GM23338 (cell line): ENCODE measurements around the gene ECHDC1. TPM values are rescaled to one million over a fixed set of nuclear protein-coding genes. Genes with fewer than 3 reads are reported as not detected.

ENCODE experiments used
- ATAC-seq: fragments of 200-7000 bp; cut with Tn5 transposase; 3 replicates; pipeline ENCODE4 v1.9.1; 2020
- DNase-seq: peaks from one replicate; pipeline ENCODE4 v3.0.0-alpha.2; 2015; ENCODE audit warnings: low spot score
- H2AFZ ChIP-seq: fragments of 200-600 bp; sonication (generic); 2 replicates; pipeline ENCODE4 v1.8.0; 2016; ENCODE audit warnings: antibody characterized with exemption, mild to moderate bottlenecking, moderate library complexity
- H3F3A ChIP-seq: fragments of 200-600 bp; sonication (generic); replicated peaks from 2 replicates; pipeline ENCODE4 v1.8.0; 2017; ENCODE audit warnings: antibody characterized with exemption, mixed run types, low read depth
- H3K27ac ChIP-seq: fragments of 200-600 bp; sonication (generic); 2 replicates; pipeline ENCODE4 v1.6.1; 2016; ENCODE audit warnings: low read depth
- H3K27me3 ChIP-seq: fragments of 200-600 bp; sonication (generic); 2 replicates; pipeline ENCODE4 v1.8.0; 2016; ENCODE audit warnings: mild to moderate bottlenecking, mixed run types, moderate library complexity; ENCODE audit not compliant: insufficient read depth
- H3K36me3 ChIP-seq: fragments of 200-600 bp; sonication (generic); 2 replicates; pipeline ENCODE4 v1.8.0; 2016; ENCODE audit warnings: mild to moderate bottlenecking; ENCODE audit not compliant: insufficient read depth
- H3K4me1 ChIP-seq: fragments of 200-600 bp; sonication (generic); 2 replicates; pipeline ENCODE4 v1.8.0; 2016; ENCODE audit warnings: mild to moderate bottlenecking, moderate library complexity; ENCODE audit not compliant: insufficient read depth
- H3K4me2 ChIP-seq: fragments of 200-600 bp; sonication (generic); 2 replicates; pipeline ENCODE4 v1.7.1; 2017; ENCODE audit warnings: mixed run types
- H3K4me3 ChIP-seq: fragments of 200-600 bp; sonication (generic); 2 replicates; pipeline ENCODE4 v1.6.1; 2016; ENCODE audit warnings: mixed run types
- H3K79me2 ChIP-seq: fragments of 200-600 bp; sonication (generic); replicated peaks from 2 replicates; pipeline ENCODE4 v1.8.0; 2017; ENCODE audit warnings: mild to moderate bottlenecking; ENCODE audit not compliant: insufficient read depth
- H3K9me2 ChIP-seq: fragments of 200-600 bp; sonication (generic); 2 replicates; pipeline ENCODE4 v1.8.0; 2017; ENCODE audit not compliant: insufficient read depth
- H4K20me1 ChIP-seq: fragments of 200-600 bp; sonication (generic); replicated peaks from 2 replicates; pipeline ENCODE4 v1.8.0; 2017; ENCODE audit warnings: mild to moderate bottlenecking; ENCODE audit not compliant: insufficient read depth
- H3K27ac Mint-ChIP-seq: 2 replicates; pipeline ENCODE4 v1.8.0; 2020; ENCODE audit warnings: inconsistent platforms, mild to moderate bottlenecking, moderate library complexity, mixed read lengths
- H3K27me3 Mint-ChIP-seq: 3 replicates; pipeline ENCODE4 v1.8.0; 2022; ENCODE audit warnings: low read depth, mild to moderate bottlenecking, moderate library complexity, mixed read lengths, inconsistent platforms; ENCODE audit not compliant: insufficient read depth, poor library complexity
- H3K36me3 Mint-ChIP-seq: 3 replicates; pipeline ENCODE4 v1.8.0; 2021; ENCODE audit warnings: low read depth, mild to moderate bottlenecking, inconsistent platforms, moderate library complexity, mixed read lengths
- H3K4me1 Mint-ChIP-seq: 3 replicates; pipeline ENCODE4 v1.8.0; 2020; ENCODE audit warnings: mild to moderate bottlenecking, inconsistent platforms, mixed read lengths
- H3K4me3 Mint-ChIP-seq: 3 replicates; pipeline ENCODE4 v1.8.0; 2021; ENCODE audit warnings: moderate library complexity, mild to moderate bottlenecking, inconsistent platforms, mixed read lengths
- H3K9me3 Mint-ChIP-seq: 3 replicates; pipeline ENCODE4 v1.8.0; 2020; ENCODE audit warnings: moderate library complexity, mild to moderate bottlenecking, inconsistent platforms, mixed read lengths
- EZH2 ChIP-seq: fragments of 200-600 bp; sonication (generic); IDR thresholded peaks from one replicate; pipeline ENCODE4 v1.8.0; 2017; ENCODE audit warnings: antibody characterized with exemption, mild to moderate bottlenecking, low read depth; ENCODE audit not compliant: unreplicated experiment
- EZH2phosphoT487 ChIP-seq: fragments of 200-600 bp; sonication (generic); IDR thresholded peaks from one replicate; pipeline ENCODE4 v1.8.1; 2018; ENCODE audit warnings: antibody characterized with exemption; ENCODE audit not compliant: unreplicated experiment
- NANOG ChIP-seq: IDR thresholded peaks from 2 replicates; pipeline ENCODE4 v1.6.1; 2016; ENCODE audit warnings: antibody characterized with exemption, borderline replicate concordance
- POLR2AphosphoS5 ChIP-seq: IDR thresholded peaks from 2 replicates; pipeline ENCODE4 v1.6.1; 2016; ENCODE audit warnings: antibody characterized with exemption, low read depth
- STAT1 ChIP-seq: IDR thresholded peaks from one replicate; pipeline ENCODE4 v1.6.1; 2016; ENCODE audit warnings: antibody characterized with exemption; ENCODE audit not compliant: unreplicated experiment
- ZNF114 ChIP-seq: fragments of 250-450 bp; sonication (Bioruptor Pico); IDR thresholded peaks from 2 replicates; pipeline ENCODE4 v1.5.0; 2020; ENCODE audit warnings: mild to moderate bottlenecking, moderate library complexity
- polyA plus RNA-seq: library from polyadenylated mRNA; unstranded; fragments of >200 nt; fragmentation: Nextera tagmentation; extraction: Ambion mirVana; gene quantifications from 2 replicates; pipeline ENCODE4 v1.2.1, GENCODE V29; 2016
- total RNA-seq: library from RNA; depleted of rRNA; stranded (reverse); fragments of >200 nt; shearing (Covaris generic); gene quantifications from 2 replicates; pipeline ENCODE4 v1.2.3, GENCODE V29; 2014
- TF ChIP-seq, protein P1 (sequence below): fragments of 250-450 bp; sonication (Bioruptor Pico); IDR thresholded peaks from 2 replicates; pipeline ENCODE4 v1.5.0; 2020; ENCODE audit warnings: mild to moderate bottlenecking, moderate library complexity
- TF ChIP-seq, protein P2 (sequence below), 2 experiments: fragments of 200-600 bp in 1 of 2; sonication (generic) in 1 of 2; conservative IDR thresholded peaks; 2 replicates each; pipeline versions ENCODE4 v1.5.1 to v1.6.1; 2016 to 2017; ENCODE audit warnings: antibody characterized with exemption in 2 of 2, low read depth in 2 of 2, mild to moderate bottlenecking in 2 of 2, moderate library complexity in 1 of 2
- TF ChIP-seq, protein P3 (sequence below): IDR thresholded peaks from 2 replicates; pipeline ENCODE4 v1.6.1; 2016; ENCODE audit warnings: antibody characterized with exemption

The ECHDC1 gene
- total and polyA plus RNA-seq, 2 experiments from 2014 or later, result 65.8 to 98.4 TPM

DNA sequence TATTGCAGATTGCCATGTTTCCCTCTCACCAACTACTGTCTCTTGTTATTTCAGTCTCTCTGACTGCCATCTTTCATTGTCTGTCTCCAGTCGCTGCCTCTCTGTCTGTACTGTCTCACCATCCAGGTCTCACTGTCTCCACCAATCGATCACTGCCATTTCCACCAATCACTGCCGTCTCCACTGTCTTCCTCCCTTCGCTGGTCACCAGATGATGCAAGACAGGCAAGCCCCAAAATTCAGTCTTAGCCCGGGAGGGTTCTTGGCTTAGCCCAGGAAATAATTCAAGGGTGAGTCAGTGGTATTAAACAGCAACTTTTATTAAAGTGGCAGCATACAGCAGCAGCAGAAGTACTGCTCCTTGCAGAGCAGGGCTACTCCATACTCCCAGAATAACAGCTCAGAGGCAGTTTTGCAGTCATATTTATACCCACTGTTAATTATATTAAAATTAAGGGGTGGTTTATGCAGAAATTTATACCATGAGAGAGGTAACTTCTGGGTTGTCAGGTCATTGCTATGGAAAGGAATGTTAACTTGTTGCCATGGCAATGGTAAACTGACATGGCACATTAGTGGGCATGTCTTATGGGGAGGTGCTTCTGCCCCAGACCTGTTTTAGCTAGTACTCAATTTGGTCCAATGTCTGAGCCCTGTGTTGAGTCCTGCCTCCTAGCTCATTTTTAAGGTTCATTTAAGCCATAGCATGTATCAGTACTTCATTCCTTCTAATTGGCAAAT is 23.0 kb upstream of the ECHDC1 start:
- peak overlapping the region; percentile 56 for H2AFZ ChIP-seq
- Mint-ChIP-seq H3K27ac (peak overlapping the region; percentile 75), H3K36me3 (peaks cover 8% of the 10 kb centered on the region; the same call in 1 of the 3 replicates), H3K4me1 (peaks cover 4% of the 10 kb centered on the region; the same call in 1 of the 3 replicates), H3K9me3 (peaks cover 3% of the 10 kb centered on the region; the same call in 2 of the 3 replicates), H3K27me3 (peaks cover 2% of the 10 kb centered on the region), H3K4me3 (no peak overlapping the region)
- H3K9me2 ChIP-seq, result peaks cover 8% of the 10 kb centered on the region; the same call in 1 of the 2 replicates
- DNase-seq (peak; percentile 47), ATAC-seq (peak; percentile 59)
- no peaks in the 10 kb centered on the region for H4K20me1 ChIP-seq
- H3K79me2 ChIP-seq, result no peaks in the 10 kb centered on the region
- H3K27me3 ChIP-seq, result no peaks in the 10 kb centered on the region
- peak overlapping the region; percentile 8; the same call in 1 of the 2 replicates for H3K27ac ChIP-seq
- TF ChIP-seq NANOG, result no peak
- TF ChIP-seq EZH2phosphoT487, result no peak
- H3F3A ChIP-seq, result no peaks in the 10 kb centered on the region
- H3K4me3 ChIP-seq, result no peak overlapping the region
- no peaks in the 10 kb centered on the region for H3K36me3 ChIP-seq
- 0 out of 2 replicates have a peak, but pooled peaks cover 3% of the 10 kb centered on the region for H3K4me1 ChIP-seq
- H3K4me2 ChIP-seq, result no peak overlapping the region

DNA sequence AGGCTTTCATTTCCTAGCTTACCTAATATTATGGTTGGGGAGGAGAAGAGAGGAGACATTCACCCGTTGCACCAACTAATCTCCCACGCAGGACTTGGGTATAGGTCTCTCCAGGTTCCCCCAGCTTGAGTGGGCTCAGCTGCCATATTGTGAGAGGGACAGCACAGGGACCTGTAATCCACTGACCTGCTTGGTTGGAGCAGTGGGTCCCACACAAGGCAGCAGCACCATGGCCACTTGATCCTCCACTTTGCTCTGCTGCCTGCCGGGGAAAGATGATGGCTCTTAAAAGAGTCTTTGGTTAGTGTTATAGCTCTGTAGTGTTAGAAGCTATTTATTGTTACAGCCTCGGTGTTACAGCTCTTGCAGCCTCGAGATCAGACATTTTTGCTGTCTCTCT is 22.5 kb upstream of the ECHDC1 start:
- Histone ChIP-seq H3F3A (no peaks in the 10 kb centered on the region), H3K9me2 (peaks cover 8% of the 10 kb centered on the region; the same call in 1 of the 2 replicates), H3K36me3 (no peaks in the 10 kb centered on the region), H3K4me1 (0 out of 2 replicates have a peak, but pooled peaks cover 3% of the 10 kb centered on the region), H3K27ac (peak overlapping the region; percentile 8; the same call in 1 of the 2 replicates), H3K4me3 (no peak overlapping the region), H3K27me3 (no peaks in the 10 kb centered on the region), H3K79me2 (no peaks in the 10 kb centered on the region), H4K20me1 (no peaks in the 10 kb centered on the region), H3K4me2 (no peak overlapping the region), H2AFZ (peak overlapping the region; percentile 56)
- no peak for TF ChIP-seq NANOG
- TF ChIP-seq POLR2AphosphoS5, result no peak
- TF ChIP-seq, protein P1, sequence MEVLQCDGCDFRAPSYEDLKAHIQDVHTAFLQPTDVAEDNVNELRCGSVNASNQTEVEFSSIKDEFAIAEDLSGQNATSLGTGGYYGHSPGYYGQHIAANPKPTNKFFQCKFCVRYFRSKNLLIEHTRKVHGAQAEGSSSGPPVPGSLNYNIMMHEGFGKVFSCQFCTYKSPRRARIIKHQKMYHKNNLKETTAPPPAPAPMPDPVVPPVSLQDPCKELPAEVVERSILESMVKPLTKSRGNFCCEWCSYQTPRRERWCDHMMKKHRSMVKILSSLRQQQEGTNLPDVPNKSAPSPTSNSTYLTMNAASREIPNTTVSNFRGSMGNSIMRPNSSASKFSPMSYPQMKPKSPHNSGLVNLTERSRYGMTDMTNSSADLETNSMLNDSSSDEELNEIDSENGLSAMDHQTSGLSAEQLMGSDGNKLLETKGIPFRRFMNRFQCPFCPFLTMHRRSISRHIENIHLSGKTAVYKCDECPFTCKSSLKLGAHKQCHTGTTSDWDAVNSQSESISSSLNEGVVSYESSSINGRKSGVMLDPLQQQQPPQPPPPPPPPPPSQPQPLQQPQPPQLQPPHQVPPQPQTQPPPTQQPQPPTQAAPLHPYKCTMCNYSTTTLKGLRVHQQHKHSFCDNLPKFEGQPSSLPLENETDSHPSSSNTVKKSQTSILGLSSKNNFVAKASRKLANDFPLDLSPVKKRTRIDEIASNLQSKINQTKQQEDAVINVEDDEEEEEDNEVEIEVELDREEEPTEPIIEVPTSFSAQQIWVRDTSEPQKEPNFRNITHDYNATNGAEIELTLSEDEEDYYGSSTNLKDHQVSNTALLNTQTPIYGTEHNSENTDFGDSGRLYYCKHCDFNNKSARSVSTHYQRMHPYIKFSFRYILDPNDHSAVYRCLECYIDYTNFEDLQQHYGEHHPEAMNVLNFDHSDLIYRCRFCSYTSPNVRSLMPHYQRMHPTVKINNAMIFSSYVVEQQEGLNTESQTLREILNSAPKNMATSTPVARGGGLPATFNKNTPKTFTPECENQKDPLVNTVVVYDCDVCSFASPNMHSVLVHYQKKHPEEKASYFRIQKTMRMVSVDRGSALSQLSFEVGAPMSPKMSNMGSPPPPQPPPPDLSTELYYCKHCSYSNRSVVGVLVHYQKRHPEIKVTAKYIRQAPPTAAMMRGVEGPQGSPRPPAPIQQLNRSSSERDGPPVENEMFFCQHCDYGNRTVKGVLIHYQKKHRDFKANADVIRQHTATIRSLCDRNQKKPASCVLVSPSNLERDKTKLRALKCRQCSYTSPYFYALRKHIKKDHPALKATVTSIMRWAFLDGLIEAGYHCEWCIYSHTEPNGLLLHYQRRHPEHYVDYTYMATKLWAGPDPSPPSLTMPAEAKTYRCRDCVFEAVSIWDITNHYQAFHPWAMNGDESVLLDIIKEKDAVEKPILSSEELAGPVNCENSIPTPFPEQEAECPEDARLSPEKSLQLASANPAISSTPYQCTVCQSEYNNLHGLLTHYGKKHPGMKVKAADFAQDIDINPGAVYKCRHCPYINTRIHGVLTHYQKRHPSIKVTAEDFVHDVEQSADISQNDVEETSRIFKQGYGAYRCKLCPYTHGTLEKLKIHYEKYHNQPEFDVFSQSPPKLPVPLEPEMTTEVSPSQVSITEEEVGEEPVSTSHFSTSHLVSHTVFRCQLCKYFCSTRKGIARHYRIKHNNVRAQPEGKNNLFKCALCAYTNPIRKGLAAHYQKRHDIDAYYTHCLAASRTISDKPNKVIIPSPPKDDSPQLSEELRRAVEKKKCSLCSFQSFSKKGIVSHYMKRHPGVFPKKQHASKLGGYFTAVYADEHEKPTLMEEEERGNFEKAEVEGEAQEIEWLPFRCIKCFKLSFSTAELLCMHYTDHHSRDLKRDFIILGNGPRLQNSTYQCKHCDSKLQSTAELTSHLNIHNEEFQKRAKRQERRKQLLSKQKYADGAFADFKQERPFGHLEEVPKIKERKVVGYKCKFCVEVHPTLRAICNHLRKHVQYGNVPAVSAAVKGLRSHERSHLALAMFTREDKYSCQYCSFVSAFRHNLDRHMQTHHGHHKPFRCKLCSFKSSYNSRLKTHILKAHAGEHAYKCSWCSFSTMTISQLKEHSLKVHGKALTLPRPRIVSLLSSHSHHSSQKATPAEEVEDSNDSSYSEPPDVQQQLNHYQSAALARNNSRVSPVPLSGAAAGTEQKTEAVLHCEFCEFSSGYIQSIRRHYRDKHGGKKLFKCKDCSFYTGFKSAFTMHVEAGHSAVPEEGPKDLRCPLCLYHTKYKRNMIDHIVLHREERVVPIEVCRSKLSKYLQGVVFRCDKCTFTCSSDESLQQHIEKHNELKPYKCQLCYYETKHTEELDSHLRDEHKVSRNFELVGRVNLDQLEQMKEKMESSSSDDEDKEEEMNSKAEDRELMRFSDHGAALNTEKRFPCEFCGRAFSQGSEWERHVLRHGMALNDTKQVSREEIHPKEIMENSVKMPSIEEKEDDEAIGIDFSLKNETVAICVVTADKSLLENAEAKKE (CRISPR knock-in tag), result no peak
- no peak for TF ChIP-seq EZH2
- no peak for TF ChIP-seq STAT1
- no peak for TF ChIP-seq ZNF114 (CRISPR knock-in tag)
- TF ChIP-seq, protein P2, sequence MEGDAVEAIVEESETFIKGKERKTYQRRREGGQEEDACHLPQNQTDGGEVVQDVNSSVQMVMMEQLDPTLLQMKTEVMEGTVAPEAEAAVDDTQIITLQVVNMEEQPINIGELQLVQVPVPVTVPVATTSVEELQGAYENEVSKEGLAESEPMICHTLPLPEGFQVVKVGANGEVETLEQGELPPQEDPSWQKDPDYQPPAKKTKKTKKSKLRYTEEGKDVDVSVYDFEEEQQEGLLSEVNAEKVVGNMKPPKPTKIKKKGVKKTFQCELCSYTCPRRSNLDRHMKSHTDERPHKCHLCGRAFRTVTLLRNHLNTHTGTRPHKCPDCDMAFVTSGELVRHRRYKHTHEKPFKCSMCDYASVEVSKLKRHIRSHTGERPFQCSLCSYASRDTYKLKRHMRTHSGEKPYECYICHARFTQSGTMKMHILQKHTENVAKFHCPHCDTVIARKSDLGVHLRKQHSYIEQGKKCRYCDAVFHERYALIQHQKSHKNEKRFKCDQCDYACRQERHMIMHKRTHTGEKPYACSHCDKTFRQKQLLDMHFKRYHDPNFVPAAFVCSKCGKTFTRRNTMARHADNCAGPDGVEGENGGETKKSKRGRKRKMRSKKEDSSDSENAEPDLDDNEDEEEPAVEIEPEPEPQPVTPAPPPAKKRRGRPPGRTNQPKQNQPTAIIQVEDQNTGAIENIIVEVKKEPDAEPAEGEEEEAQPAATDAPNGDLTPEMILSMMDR (conservative IDR thresholded peaks at IDR 0.05; ENCODE audit: low read depth in 2 of 2), result no peak
- TF ChIP-seq, protein P3, sequence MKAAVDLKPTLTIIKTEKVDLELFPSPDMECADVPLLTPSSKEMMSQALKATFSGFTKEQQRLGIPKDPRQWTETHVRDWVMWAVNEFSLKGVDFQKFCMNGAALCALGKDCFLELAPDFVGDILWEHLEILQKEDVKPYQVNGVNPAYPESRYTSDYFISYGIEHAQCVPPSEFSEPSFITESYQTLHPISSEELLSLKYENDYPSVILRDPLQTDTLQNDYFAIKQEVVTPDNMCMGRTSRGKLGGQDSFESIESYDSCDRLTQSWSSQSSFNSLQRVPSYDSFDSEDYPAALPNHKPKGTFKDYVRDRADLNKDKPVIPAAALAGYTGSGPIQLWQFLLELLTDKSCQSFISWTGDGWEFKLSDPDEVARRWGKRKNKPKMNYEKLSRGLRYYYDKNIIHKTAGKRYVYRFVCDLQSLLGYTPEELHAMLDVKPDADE, result no peak
- ATAC-seq (no peak), DNase-seq (no peak)
- H3K27ac Mint-ChIP-seq, result peak overlapping the region; percentile 75
- H3K4me1 Mint-ChIP-seq, result peaks cover 4% of the 10 kb centered on the region; the same call in 1 of the 3 replicates
- H3K4me3 Mint-ChIP-seq, result no peak overlapping the region
- H3K36me3 Mint-ChIP-seq, result peaks cover 8% of the 10 kb centered on the region; the same call in 1 of the 3 replicates
- H3K9me3 Mint-ChIP-seq, result peaks cover 3% of the 10 kb centered on the region
- H3K27me3 Mint-ChIP-seq, result peaks cover 2% of the 10 kb centered on the region
